GM12872 (cell line): ENCODE results near the gene MYEOV.

Source experiments
- CTCF ChIP-seq: IDR thresholded peaks from 3 replicates; pipeline ENCODE4 v1.5.1; 2011; ENCODE audit warnings: low read depth, mild to moderate bottlenecking, low read length, moderate library complexity; ENCODE audit not compliant: insufficient read depth

Gene MYEOV

GRCh38 chr11:69326622-69327219, 32.8 kb downstream of the MYEOV start:
- TF ChIP-seq CTCF: no peak

DNA sequence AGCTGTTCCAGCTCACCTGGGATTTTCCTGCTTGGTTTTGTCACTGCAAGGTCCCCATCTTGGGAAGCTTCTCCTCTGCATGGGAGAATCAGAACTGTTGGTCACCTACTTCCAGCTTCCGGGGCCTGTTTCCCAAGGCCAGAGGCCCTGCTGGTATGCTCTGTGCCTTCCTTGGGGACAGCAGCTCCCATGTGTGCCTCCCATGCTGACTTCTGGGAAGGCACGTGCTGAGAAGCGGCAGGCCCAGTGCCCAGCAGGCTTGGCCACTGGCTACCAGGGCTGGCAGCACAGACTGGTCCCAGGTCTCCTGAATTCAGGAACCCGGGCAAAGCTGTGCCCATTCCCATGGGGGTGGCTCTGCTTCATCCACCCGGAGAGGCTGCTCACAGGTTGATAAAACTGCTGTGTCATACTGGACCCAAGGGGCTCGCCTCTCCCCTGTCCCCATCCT, 33.8 kb downstream of the MYEOV start:
- TF ChIP-seq CTCF: no peak

GRCh38 chr11:69328231-69328630, 34.3 kb downstream of the MYEOV start:
- TF ChIP-seq CTCF: no peak

DNA sequence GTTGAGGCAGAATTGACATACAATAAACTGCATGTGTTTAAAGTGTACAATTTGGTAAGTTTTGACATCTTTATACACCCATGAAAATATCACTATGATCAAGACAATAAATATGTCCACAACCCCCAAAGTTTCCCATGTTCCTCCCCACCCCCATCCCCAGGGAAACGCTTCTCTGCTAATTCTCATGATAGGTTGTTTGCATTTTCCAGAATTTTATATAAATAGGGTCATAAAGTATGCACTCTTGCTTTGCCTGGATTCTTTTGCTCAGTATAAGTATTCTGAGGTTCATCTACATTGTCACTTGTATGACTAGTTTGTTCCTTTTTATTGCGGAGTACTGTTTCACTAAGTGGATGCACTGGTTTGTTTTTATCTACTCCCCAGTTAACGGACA, 35.6 kb downstream of the MYEOV start:
- no peak for TF ChIP-seq CTCF

DNA sequence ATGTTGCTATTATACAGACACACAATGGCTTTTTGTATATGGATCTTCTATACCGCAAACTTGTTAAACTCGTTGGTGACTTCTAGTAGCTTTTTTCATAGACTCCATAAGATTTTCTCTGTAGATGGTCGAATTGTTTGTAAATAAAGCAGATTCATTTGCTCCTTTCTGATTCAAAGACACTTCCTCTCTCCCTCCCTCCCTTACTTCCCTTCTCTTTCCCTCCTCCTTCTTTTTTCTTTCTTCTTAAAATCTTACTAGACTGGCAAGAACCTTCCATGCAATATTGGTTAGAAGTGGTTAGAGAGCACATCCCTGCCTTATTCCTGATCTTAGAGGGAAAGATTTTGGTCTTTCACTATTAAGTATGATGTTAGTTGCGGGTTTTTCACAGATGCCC, 36.4 kb downstream of the MYEOV start:
- TF ChIP-seq CTCF: no peak

GRCh38 chr11:69333149-69333710, 39.3 kb downstream of the MYEOV start:
- no peak for TF ChIP-seq CTCF

DNA sequence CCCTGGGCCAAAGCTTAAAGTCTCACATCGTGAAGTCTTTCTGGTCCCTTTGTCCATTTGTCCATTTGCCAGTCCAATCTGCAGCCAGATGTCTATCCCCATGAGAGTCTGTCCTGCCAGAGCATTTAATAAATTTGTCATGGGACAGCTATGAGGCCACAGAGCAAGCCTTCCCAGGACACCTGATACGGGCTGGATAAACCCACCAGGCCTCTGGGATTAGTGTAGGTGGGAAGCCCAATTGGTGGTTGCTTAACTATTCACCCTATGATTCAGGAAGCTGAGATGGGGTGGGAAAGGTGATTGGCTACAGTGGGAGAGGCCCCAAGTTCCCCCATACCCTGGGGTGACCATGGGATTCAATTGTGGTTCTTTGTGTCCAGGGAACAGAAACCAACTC, 39.9 kb downstream of the MYEOV start:
- TF ChIP-seq CTCF: no peak
